ENCODE results near the gene CST3. TPM values are rescaled to one million over a fixed set of nuclear protein-coding genes. Genes with fewer than 3 reads are reported as not detected.
"Not testable (repeated sequence)": the region's sequence is repeated elsewhere in the genome, so short reads cannot be mapped to it uniquely, and the experiment has no call there.

The CST3 gene
- total RNA-seq, 1 donor, result 55.3 TPM

GRCh38 chr20:23669327-23669726 lies 31.6 kb upstream of the CST3 start:
- no peak for DNase-seq (ENCODE audit: low read depth)
- TF ChIP-seq CTCF (IDR thresholded peaks at IDR 0.05; ENCODE audit: insufficient read depth, low read depth, low read length), result no peak
- no peak overlapping the region for H3K4me3 ChIP-seq (ENCODE audit: low read depth, low read length)

- no peak overlapping the region for H3K4me3 ChIP-seq (ENCODE audit: low read depth, low read length)
- peak; percentile 66 for DNase-seq (ENCODE audit: low read depth)
These were observed 30.8 kb upstream of the CST3 start for GRCh38 chr20:23668477-23668951.

GRCh38 chr20:23667666-23668065 lies 29.9 kb upstream of the CST3 start:
- H3K4me3 ChIP-seq (ENCODE audit: low read depth, low read length), result no peak overlapping the region
- TF ChIP-seq CTCF (IDR thresholded peaks at IDR 0.05; ENCODE audit: insufficient read depth, low read depth, low read length), result no peak
- DNase-seq (ENCODE audit: low read depth), result no peak

More at GRCh38 chr20:23668477-23668951, 30.8 kb upstream of the CST3 start:
- peak; percentile 92 for TF ChIP-seq CTCF (IDR thresholded peaks at IDR 0.05; ENCODE audit: insufficient read depth, low read depth, low read length)

GRCh38 chr20:23666698-23667097 lies 28.9 kb upstream of the CST3 start:
- TF ChIP-seq CTCF (IDR thresholded peaks at IDR 0.05; ENCODE audit: insufficient read depth, low read depth, low read length), result no peak

GRCh38 chr20:23666189-23666588 lies 28.4 kb upstream of the CST3 start:
- H3K4me3 ChIP-seq (ENCODE audit: low read depth, low read length), result no peak overlapping the region
- DNase-seq (ENCODE audit: low read depth), result peak; percentile 26
- peak; percentile 51 for TF ChIP-seq CTCF (IDR thresholded peaks at IDR 0.05; ENCODE audit: insufficient read depth, low read depth, low read length)

More at GRCh38 chr20:23666698-23667097, 28.9 kb upstream of the CST3 start:
- H3K4me3 ChIP-seq (ENCODE audit: low read depth, low read length), result no peak overlapping the region
- DNase-seq (ENCODE audit: low read depth), result no peak

GRCh38 chr20:23664954-23665353 lies 27.2 kb upstream of the CST3 start:
- H3K4me3 ChIP-seq (ENCODE audit: low read depth, low read length), result no peak overlapping the region
- TF ChIP-seq CTCF (IDR thresholded peaks at IDR 0.05; ENCODE audit: insufficient read depth, low read depth, low read length), result no peak
- no peak for DNase-seq (ENCODE audit: low read depth)

GRCh38 chr20:23664046-23664445 lies 26.3 kb upstream of the CST3 start:
- H3K4me3 ChIP-seq (ENCODE audit: low read depth, low read length); DNase-seq (ENCODE audit: low read depth): not testable (repeated sequence)

Measured in fibroblast of villous mesenchyme (primary cell).